Tibial nerve (tissue), 4 donors: ENCODE measurements around the gene CCL23. TPM values are rescaled to one million over a fixed set of nuclear protein-coding genes. Genes with fewer than 3 reads are reported as not detected.

Source experiments
- DNase-seq, 2 donors: peaks; one replicate each; pipeline ENCODE4 v3.0.0-alpha.2; 2019; ENCODE audit warnings: low spot score in 2 of 2
- H3K27ac ChIP-seq, 4 donors: fragments of 200-600 bp; sonication (generic) in 3 of 4; one replicate each; pipeline ENCODE4 v1.5.1; 2017 to 2019; ENCODE audit warnings: mild to moderate bottlenecking in 1 of 4
- H3K27me3 ChIP-seq, 2 donors: fragments of 200-600 bp; sonication (generic) in 1 of 2; one replicate each; pipeline versions ENCODE4 v1.5.1 to v1.6.0; 2017 to 2019
- H3K36me3 ChIP-seq, 3 donors: fragments of 200-600 bp; sonication (generic); one replicate each; pipeline ENCODE4 v1.5.1; 2018 to 2019
- H3K4me1 ChIP-seq, 4 donors: fragments of 200-600 bp; sonication (generic) in 3 of 4; one replicate each; pipeline ENCODE4 v1.5.1; 2017 to 2019
- H3K4me3 ChIP-seq, 4 donors: fragments of 200-600 bp; sonication (generic) in 3 of 4; one replicate each; pipeline ENCODE4 v1.5.1; 2017 to 2019; ENCODE audit warnings: mild to moderate bottlenecking in 1 of 4, moderate library complexity in 1 of 4
- H3K9me3 ChIP-seq, 4 donors: fragments of 200-600 bp; sonication (generic) in 3 of 4; one replicate each; pipeline ENCODE4 v1.5.1; 2017 to 2019
- EP300 ChIP-seq, 2 donors: sonication (generic); formaldehyde crosslinking; IDR thresholded peaks; one replicate each; pipeline ENCODE4 v1.6.1; 2017; ENCODE audit warnings: antibody characterized with exemption in 2 of 2, mild to moderate bottlenecking in 1 of 2
- POLR2A ChIP-seq, 2 donors: fragments of 450-650 bp; IDR thresholded peaks; one replicate each; pipeline ENCODE4 v1.6.1; 2017; ENCODE audit warnings: antibody characterized with exemption in 2 of 2, mild to moderate bottlenecking in 2 of 2, moderate library complexity in 2 of 2
- WGBS, 2 donors: methylation state at CpG; one replicate each; pipeline ENCODE4 v1.1.5; 2018; 5-methylcytosine and 5-hydroxymethylcytosine counted together
- total RNA-seq, 4 donors: library from RNA; depleted of rRNA; stranded (reverse); fragments of >200 nt; gene quantifications; one replicate each; pipeline ENCODE4 v1.1.0, GENCODE V29; 2016
- TF ChIP-seq, protein P1 (sequence below), 5 experiments: fragments of 200-600 bp in 3 of 5; fragments of 450-650 bp in 2 of 5; sonication (generic) in 3 of 5; IDR thresholded peaks; one replicate each; pipeline ENCODE4 v1.5.1; 2016 to 2019; ENCODE audit warnings: antibody characterized with exemption in 5 of 5, mild to moderate bottlenecking in 3 of 5, moderate library complexity in 2 of 5

Gene CCL23
- total RNA-seq, 4 donors from 2014 or later: 3.1 to 36.9 (median 15.9) TPM

DNA sequence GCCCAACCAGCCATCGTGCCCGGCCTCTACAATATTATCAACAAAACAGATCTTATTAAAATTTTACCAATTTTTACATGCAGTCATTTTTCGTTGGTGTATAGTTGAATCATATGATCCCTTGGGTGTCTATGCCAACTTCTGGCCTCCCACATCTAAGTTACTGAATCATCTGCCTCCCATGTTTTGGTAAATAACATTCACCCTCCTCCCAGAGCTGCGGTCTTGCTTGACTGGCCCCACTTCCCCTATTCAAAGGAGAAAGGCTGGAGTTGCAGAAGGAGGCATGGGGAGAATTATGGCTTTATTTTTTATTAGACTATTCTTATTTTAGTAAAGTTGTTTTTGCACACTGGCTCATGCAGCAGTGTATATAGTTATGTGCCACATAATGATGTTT, 18.5 kb upstream of the CCL23 start:
- Histone ChIP-seq H3K27me3 (no peaks in the 10 kb centered on the region), H3K9me3 (no peaks in the 10 kb centered on the region), H3K36me3 (no peaks in the 10 kb centered on the region), H3K4me3 (no peak overlapping the region), H3K27ac (no peak overlapping the region), H3K4me1 (no peaks in the 10 kb centered on the region)
- TF ChIP-seq POLR2A (IDR thresholded peaks at IDR 0.05): no peak
- no peak for TF ChIP-seq EP300 (IDR thresholded peaks at IDR 0.05)
- TF ChIP-seq, protein P1, sequence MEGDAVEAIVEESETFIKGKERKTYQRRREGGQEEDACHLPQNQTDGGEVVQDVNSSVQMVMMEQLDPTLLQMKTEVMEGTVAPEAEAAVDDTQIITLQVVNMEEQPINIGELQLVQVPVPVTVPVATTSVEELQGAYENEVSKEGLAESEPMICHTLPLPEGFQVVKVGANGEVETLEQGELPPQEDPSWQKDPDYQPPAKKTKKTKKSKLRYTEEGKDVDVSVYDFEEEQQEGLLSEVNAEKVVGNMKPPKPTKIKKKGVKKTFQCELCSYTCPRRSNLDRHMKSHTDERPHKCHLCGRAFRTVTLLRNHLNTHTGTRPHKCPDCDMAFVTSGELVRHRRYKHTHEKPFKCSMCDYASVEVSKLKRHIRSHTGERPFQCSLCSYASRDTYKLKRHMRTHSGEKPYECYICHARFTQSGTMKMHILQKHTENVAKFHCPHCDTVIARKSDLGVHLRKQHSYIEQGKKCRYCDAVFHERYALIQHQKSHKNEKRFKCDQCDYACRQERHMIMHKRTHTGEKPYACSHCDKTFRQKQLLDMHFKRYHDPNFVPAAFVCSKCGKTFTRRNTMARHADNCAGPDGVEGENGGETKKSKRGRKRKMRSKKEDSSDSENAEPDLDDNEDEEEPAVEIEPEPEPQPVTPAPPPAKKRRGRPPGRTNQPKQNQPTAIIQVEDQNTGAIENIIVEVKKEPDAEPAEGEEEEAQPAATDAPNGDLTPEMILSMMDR (IDR thresholded peaks at IDR 0.05): no peak
- no peak for DNase-seq
- 84 to 89% methylated on average over 4 of the region's 4 CpGs for WGBS, 2 donors

DNA sequence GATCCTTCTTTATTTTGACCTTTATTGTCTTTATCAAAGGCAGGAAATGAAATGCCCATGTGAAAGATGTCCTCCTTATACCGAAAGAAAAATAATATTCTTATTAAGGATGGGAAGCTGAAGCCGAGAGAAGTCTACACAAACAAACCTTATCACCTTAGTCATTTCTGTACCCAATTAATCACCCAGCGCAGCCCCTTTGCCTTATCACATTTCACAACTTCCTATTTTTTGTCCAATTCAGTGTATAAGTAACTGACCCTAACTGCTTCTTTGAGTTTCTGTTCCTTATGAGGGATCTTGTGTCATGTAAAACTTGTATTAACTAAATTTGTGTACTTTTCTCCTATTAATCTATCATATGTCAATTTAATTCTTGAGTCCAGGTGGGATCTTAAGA, 16.4 kb upstream of the CCL23 start:
- TF ChIP-seq, protein P1 (IDR thresholded peaks at IDR 0.05): no peak
- TF ChIP-seq POLR2A (IDR thresholded peaks at IDR 0.05): no peak
- TF ChIP-seq EP300 (IDR thresholded peaks at IDR 0.05): no peak
- H3K36me3 ChIP-seq: no peaks in the 10 kb centered on the region
- H3K4me3 ChIP-seq: no peak overlapping the region
- no peaks in the 10 kb centered on the region for H3K9me3 ChIP-seq
- DNase-seq: no peak
- H3K4me1 ChIP-seq: no peaks in the 10 kb centered on the region
- no peak overlapping the region for H3K27ac ChIP-seq
- no peaks in the 10 kb centered on the region for H3K27me3 ChIP-seq
- WGBS, 2 donors: 68 to 69% methylated on average over 3 of the region's 3 CpGs

DNA sequence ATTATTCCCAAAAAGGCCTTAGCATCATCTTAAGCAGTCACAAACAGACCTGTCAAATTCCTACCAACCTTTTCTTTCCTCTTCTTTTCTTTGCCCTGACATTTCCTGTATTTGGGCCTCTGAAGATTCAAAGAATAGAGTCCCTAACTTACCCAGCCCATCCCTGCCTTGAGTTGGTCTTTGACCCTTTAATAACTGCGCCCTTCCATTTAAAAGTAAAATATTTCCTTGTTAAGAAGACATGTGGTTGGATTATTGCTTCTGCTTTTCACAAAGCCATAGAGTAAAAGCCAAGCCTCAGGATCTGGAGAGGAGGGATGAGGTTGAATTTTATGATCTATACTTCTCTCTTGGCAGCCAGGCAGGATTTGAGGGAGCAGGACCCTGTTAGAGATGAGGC, 13.2 kb upstream of the CCL23 start:
- Histone ChIP-seq H3K27ac (no peak overlapping the region), H3K4me3 (no peak overlapping the region), H3K4me1 (no peaks in the 10 kb centered on the region), H3K9me3 (no peaks in the 10 kb centered on the region), H3K27me3 (no peaks in the 10 kb centered on the region), H3K36me3 (no peaks in the 10 kb centered on the region)
- WGBS, 2 donors: 81 to 93% methylated on average over 1 of the region's 1 CpG
- TF ChIP-seq EP300 (IDR thresholded peaks at IDR 0.05): no peak
- TF ChIP-seq, protein P1 (IDR thresholded peaks at IDR 0.05): no peak
- DNase-seq: no peak

DNA sequence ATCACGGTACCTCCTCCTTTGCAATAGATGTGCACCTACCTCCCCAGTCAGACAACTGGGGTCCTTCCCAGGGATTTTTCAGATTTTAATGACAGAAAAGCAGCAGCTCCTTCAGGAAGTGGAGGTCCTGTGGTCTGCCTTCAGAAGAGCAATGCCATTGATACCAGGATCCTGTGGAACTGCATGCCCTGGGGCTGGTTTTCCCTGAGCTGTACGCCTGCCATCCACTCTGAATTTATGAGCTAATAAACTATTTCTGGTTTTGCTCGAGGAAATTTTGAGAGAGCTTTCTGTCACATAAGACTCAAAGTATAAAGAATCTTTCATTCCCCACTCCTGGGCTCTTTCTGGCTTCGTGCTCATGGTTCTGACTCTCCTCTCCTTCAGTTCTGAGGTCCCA, 10.0 kb upstream of the CCL23 start:
- TF ChIP-seq EP300 (IDR thresholded peaks at IDR 0.05) (no peak), POLR2A (IDR thresholded peaks at IDR 0.05) (no peak)
- TF ChIP-seq, protein P1 (IDR thresholded peaks at IDR 0.05): no peak
- H3K4me1 ChIP-seq: no peaks in the 10 kb centered on the region
- peaks cover 0 to 6% (median 0%) of the 10 kb centered on the region in 4 donors for H3K9me3 ChIP-seq
- no peaks in the 10 kb centered on the region for H3K36me3 ChIP-seq
- no peak overlapping the region for H3K27ac ChIP-seq
- no peaks in the 10 kb centered on the region for H3K27me3 ChIP-seq
- H3K4me3 ChIP-seq: no peak overlapping the region
- no peak for DNase-seq
- 29 to 36% methylated on average over 4 of the region's 4 CpGs for WGBS, 2 donors

DNA sequence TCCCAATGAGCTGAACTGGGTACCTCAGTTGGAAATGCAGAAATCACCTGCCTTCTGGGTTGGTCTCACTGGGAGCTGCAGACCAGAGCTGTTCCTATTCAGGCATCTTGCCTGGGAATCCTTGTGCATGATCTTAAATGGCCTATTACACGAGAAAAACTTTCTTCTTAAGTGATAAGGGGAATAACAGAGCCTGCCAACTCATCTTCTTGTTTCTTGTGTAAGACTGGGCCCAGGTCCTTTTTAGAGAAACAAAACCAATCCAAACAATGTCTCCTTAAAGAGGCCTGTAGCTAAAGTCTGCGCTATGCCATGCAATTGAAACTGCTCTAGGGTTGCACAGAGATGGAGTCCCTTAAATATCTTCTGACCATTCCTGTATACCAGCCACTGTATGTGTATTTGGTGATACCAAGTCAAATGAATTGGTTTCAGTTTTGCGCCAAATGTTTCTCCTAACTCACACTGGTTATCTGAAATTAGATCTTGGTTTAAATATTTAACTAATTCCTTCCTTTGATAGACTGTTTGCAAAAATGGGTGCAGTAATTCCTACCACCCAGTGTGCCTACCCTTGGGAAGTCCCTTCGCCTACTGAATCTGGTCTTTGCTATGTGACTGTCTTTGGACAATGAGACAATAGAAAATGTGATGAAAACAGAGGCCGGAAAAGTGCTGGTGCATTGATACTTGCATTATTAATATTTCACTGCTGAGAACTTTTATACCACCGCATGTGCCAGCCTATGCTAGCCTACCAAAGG, 6.5 kb upstream of the CCL23 start:
- TF ChIP-seq POLR2A (IDR thresholded peaks at IDR 0.05): no peak
- TF ChIP-seq, protein P1 (IDR thresholded peaks at IDR 0.05): no peak
- TF ChIP-seq EP300 (IDR thresholded peaks at IDR 0.05): no peak
- 88 to 97% methylated on average over 6 of the region's 6 CpGs for WGBS, 2 donors
- Histone ChIP-seq H3K4me1 (no peaks in the 10 kb centered on the region), H3K27me3 (no peaks in the 10 kb centered on the region), H3K27ac (no peak overlapping the region), H3K9me3 (peaks cover 0 to 7% (median 0%) of the 10 kb centered on the region in 4 donors), H3K4me3 (no peak overlapping the region), H3K36me3 (no peaks in the 10 kb centered on the region)
- no peak for DNase-seq
